K562 (cell line): ENCODE data around the gene SUCLG1. TPM values are rescaled to one million over a fixed set of nuclear protein-coding genes. Genes with fewer than 3 reads are reported as not detected.
A peak's percentile ranks its signal among the peaks of the same experiment; 100 is the strongest.

Source experiments
- CBX3 ChIP-seq, 2 experiments: IDR thresholded peaks; 1 replicate in 1 of 2; 2 replicates in 1 of 2; pipeline ENCODE4 v1.6.1; 2012; ENCODE audit warnings: inconsistent platforms in 2 of 2, low read length in 2 of 2, borderline replicate concordance in 1 of 2, control low read depth in 1 of 2
- CREM ChIP-seq: IDR thresholded peaks from 2 replicates; pipeline ENCODE4 v1.6.1; 2014; ENCODE audit warnings: antibody characterized with exemption, low read depth
- ELF2 ChIP-seq: fragments of 250-450 bp; sonication (Bioruptor Pico); IDR thresholded peaks from 2 replicates; pipeline ENCODE4 v1.5.0; 2021; ENCODE audit warnings: mild to moderate bottlenecking
- GABPA ChIP-seq: fragments of 200-800 bp; sonication (Bioruptor generic); conservative IDR thresholded peaks from 2 replicates; pipeline ENCODE4 v1.6.1; 2016; ENCODE audit warnings: low read depth, missing genetic modification characterization, missing compliant biosample characterization
- HNRNPLL ChIP-seq: fragments of 200-400 bp; formaldehyde crosslinking; IDR thresholded peaks from 2 replicates; pipeline ENCODE4 v1.6.1; 2017; ENCODE audit warnings: low read length, low read depth, mild to moderate bottlenecking; ENCODE audit not compliant: poor library complexity, severe bottlenecking
- LCOR ChIP-seq: sonication (generic); formaldehyde crosslinking; IDR thresholded peaks from 2 replicates; pipeline ENCODE4 v1.8.0; 2022; ENCODE audit warnings: mild to moderate bottlenecking, missing genetic modification reagents
- MXI1 ChIP-seq: IDR thresholded peaks from 2 replicates; pipeline ENCODE4 v1.6.1; 2011; ENCODE audit warnings: low read depth, mild to moderate bottlenecking, improper control_type of control experiment, low read length
- POLR2B ChIP-seq: fragments of 450-650 bp; IDR thresholded peaks from 2 replicates; pipeline ENCODE4 v1.6.1; 2018; ENCODE audit warnings: low read depth; ENCODE audit not compliant: partially characterized antibody
- SIN3B ChIP-seq: fragments of 450-650 bp; IDR thresholded peaks from 2 replicates; pipeline ENCODE4 v1.6.1; 2017; ENCODE audit warnings: low read depth, mild to moderate bottlenecking, moderate library complexity
- ZNF143 ChIP-seq: sonication (generic); formaldehyde crosslinking; IDR thresholded peaks from 2 replicates; pipeline ENCODE4 v1.9.0; 2022; ENCODE audit warnings: mild to moderate bottlenecking, missing genetic modification reagents
- ZNF232 ChIP-seq: sonication (generic); formaldehyde crosslinking; IDR thresholded peaks from 2 replicates; pipeline ENCODE4 v1.8.0; 2022; ENCODE audit warnings: mild to moderate bottlenecking, missing genetic modification reagents
- ZNF584 ChIP-seq: fragments of 200-800 bp; sonication (Bioruptor generic); IDR thresholded peaks from 2 replicates; pipeline ENCODE4 v1.6.1; 2016; ENCODE audit warnings: low read depth, mild to moderate bottlenecking, missing genetic modification characterization, missing compliant biosample characterization
- ZNF586 ChIP-seq: fragments of 450-650 bp; formaldehyde crosslinking; conservative IDR thresholded peaks from 2 replicates; pipeline ENCODE4 v1.4.0; 2020; ENCODE audit warnings: mild to moderate bottlenecking, moderate library complexity
- ZNF695 ChIP-seq: fragments of 450-650 bp; formaldehyde crosslinking; IDR thresholded peaks from 2 replicates; pipeline ENCODE4 v1.4.0; 2020; ENCODE audit warnings: mild to moderate bottlenecking, moderate library complexity
- polyA plus RNA-seq, 8 experiments: library from polyadenylated mRNA; depleted of rRNA in 4 of 8; stranded (reverse) in 5 of 8; unstranded in 3 of 8; fragments of >200 nt; fragmentation: Nextera tagmentation in 2 of 8; fragmentation: Illumina TruSeq in 1 of 8; extraction: Ambion mirVana in 2 of 8; extraction: Trizol in 1 of 8; gene quantifications; 2 replicates each; pipeline versions ENCODE4 v1.2.1 to v1.2.3, GENCODE V29; 2011 to 2014; ENCODE audit warnings: inconsistent platforms in 1 of 8, missing spikeins in 1 of 8
- total RNA-seq, 7 experiments: library from RNA; depleted of rRNA in 6 of 7; stranded (reverse); fragments of >200 nt in 6 of 7; fragmentation: Illumina TruSeq in 2 of 7; extraction: Trizol in 2 of 7; gene quantifications; 2 replicates each; pipeline versions ENCODE4 v1.2.1 to v1.2.3, GENCODE V29; 2011 to 2021; ENCODE audit warnings: low replicate concordance in 1 of 7
- TF ChIP-seq, protein P1 (sequence below): fragments of 250-450 bp; sonication (Bioruptor Pico); IDR thresholded peaks from 2 replicates; pipeline ENCODE4 v1.4.0; 2020; ENCODE audit warnings: mild to moderate bottlenecking, moderate library complexity, borderline replicate concordance
- TF ChIP-seq, protein P2 (sequence below): fragments of 250-450 bp; sonication (Bioruptor Pico); IDR thresholded peaks from 2 replicates; pipeline ENCODE4 v1.5.0; 2021; ENCODE audit warnings: mild to moderate bottlenecking, borderline replicate concordance
- TF ChIP-seq, protein P3 (sequence below): sonication (generic); formaldehyde crosslinking; IDR thresholded peaks from 2 replicates; pipeline ENCODE4 v1.8.0; 2023; ENCODE audit warnings: mild to moderate bottlenecking, missing genetic modification reagents

SUCLG1 gene
- total and polyA plus RNA-seq, 9 of the 15 experiments (the other 6 are each of a cell fraction or from before 2014, with no cell fraction given), result 90.5 to 325 (median 115) TPM

DNA sequence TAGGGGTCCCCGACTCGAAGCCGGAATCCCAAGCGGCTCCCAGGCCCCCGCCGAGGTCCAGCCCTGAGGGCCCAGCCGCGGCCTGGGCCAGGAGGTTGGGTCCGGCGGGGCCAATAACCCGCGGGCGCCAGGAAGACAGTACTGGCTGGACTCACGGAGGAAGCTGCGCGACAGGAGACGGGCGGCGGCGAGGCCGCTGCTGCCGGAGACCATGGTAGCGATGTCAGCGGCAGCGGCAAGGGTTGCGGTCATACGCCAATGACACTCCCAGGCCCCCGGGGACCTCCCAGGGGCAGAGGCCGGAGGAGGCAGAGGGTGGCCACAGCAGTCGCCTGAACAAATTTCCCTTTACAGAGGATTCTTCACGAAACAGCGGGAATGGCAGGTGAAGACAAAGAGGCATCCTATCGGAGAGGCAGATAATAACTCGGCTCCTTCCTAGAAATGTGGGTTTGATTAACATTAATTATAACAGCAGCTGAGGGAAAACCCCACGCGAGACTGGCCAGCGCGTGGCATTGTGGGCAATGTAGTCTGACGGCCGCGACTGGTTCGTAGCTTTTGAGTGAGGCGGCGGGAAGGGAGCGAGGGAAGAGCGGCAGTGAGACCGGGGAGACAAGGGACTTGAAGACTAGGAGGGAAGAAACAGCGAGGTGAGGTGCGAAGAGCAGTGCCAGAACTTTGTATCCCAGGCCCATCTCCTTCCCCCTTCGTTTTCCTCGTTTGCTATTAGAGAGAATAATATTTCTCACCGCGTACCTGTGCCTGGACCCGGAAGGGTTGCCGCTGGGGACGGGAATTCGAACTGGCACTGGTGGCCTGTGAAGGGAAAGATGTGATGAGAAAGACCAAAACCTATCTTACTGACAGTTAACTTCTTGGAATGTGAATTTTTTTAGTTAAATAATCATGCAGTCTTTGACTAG lies at the start of gene SUCLG1 (continued):
- TF ChIP-seq, protein P1, sequence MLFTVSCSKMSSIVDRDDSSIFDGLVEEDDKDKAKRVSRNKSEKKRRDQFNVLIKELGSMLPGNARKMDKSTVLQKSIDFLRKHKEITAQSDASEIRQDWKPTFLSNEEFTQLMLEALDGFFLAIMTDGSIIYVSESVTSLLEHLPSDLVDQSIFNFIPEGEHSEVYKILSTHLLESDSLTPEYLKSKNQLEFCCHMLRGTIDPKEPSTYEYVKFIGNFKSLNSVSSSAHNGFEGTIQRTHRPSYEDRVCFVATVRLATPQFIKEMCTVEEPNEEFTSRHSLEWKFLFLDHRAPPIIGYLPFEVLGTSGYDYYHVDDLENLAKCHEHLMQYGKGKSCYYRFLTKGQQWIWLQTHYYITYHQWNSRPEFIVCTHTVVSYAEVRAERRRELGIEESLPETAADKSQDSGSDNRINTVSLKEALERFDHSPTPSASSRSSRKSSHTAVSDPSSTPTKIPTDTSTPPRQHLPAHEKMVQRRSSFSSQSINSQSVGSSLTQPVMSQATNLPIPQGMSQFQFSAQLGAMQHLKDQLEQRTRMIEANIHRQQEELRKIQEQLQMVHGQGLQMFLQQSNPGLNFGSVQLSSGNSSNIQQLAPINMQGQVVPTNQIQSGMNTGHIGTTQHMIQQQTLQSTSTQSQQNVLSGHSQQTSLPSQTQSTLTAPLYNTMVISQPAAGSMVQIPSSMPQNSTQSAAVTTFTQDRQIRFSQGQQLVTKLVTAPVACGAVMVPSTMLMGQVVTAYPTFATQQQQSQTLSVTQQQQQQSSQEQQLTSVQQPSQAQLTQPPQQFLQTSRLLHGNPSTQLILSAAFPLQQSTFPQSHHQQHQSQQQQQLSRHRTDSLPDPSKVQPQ (CRISPR knock-in tag), result no peak
- TF ChIP-seq HNRNPLL (peak; percentile 56), ZNF586 (CRISPR knock-in tag) (no peak), ELF2 (CRISPR knock-in tag) (no peak), ZNF143 (CRISPR knock-in tag) (peak; percentile 87), SIN3B (peak; percentile 25; the same call in 1 of the 2 replicates), ZNF584 (CRISPR knock-in tag) (0 out of 2 replicates have a peak, but pooled peaks have one; percentile 30), ZNF232 (CRISPR knock-in tag) (no peak), CREM (peak; percentile 64), CBX3 (IDR thresholded peaks at IDR 0.05; ENCODE audit: borderline replicate concordance in 1 of 2, low read length in 2 of 2) (peak in 1 of 2 experiments; percentile 24; a peak in 1 of 3 replicates), GABPA (peak; percentile 50; the same call in 1 of the 2 replicates), ZNF695 (CRISPR knock-in tag) (no peak), MXI1 (no peak), POLR2B (peak; percentile 48), LCOR (CRISPR knock-in tag) (peak; percentile 77; the same call in 1 of the 2 replicates)
- TF ChIP-seq, protein P2, sequence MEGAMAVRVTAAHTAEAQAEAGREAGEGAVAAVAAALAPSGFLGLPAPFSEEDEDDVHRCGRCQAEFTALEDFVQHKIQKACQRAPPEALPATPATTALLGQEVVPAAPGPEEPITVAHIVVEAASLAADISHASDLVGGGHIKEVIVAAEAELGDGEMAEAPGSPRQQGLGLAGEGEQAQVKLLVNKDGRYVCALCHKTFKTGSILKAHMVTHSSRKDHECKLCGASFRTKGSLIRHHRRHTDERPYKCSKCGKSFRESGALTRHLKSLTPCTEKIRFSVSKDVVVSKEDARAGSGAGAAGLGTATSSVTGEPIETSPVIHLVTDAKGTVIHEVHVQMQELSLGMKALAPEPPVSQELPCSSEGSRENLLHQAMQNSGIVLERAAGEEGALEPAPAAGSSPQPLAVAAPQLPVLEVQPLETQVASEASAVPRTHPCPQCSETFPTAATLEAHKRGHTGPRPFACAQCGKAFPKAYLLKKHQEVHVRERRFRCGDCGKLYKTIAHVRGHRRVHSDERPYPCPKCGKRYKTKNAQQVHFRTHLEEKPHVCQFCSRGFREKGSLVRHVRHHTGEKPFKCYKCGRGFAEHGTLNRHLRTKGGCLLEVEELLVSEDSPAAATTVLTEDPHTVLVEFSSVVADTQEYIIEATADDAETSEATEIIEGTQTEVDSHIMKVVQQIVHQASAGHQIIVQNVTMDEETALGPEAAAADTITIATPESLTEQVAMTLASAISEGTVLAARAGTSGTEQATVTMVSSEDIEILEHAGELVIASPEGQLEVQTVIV, result no peak
- TF ChIP-seq, protein P3, sequence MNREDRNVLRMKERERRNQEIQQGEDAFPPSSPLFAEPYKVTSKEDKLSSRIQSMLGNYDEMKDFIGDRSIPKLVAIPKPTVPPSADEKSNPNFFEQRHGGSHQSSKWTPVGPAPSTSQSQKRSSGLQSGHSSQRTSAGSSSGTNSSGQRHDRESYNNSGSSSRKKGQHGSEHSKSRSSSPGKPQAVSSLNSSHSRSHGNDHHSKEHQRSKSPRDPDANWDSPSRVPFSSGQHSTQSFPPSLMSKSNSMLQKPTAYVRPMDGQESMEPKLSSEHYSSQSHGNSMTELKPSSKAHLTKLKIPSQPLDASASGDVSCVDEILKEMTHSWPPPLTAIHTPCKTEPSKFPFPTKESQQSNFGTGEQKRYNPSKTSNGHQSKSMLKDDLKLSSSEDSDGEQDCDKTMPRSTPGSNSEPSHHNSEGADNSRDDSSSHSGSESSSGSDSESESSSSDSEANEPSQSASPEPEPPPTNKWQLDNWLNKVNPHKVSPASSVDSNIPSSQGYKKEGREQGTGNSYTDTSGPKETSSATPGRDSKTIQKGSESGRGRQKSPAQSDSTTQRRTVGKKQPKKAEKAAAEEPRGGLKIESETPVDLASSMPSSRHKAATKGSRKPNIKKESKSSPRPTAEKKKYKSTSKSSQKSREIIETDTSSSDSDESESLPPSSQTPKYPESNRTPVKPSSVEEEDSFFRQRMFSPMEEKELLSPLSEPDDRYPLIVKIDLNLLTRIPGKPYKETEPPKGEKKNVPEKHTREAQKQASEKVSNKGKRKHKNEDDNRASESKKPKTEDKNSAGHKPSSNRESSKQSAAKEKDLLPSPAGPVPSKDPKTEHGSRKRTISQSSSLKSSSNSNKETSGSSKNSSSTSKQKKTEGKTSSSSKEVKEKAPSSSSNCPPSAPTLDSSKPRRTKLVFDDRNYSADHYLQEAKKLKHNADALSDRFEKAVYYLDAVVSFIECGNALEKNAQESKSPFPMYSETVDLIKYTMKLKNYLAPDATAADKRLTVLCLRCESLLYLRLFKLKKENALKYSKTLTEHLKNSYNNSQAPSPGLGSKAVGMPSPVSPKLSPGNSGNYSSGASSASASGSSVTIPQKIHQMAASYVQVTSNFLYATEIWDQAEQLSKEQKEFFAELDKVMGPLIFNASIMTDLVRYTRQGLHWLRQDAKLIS (CRISPR knock-in tag), result no peak
